A549 (cell line): ENCODE data around the gene PKNOX1.
"Not testable (repeated sequence)": the region's sequence is repeated elsewhere in the genome, so short reads cannot be mapped to it uniquely, and the experiment has no call there.

ENCODE experiments used
- BHLHE40 ChIP-seq: IDR thresholded peaks from 2 replicates; pipeline ENCODE4 v1.6.1; 2012; ENCODE audit warnings: low read depth, low read length, inconsistent platforms
- CBX8 ChIP-seq: fragments of 200-600 bp; sonication (generic); IDR thresholded peaks from 2 replicates; pipeline ENCODE4 v1.6.1; 2016
- CEBPB ChIP-seq, 2 experiments: fragments of >200 bp in 1 of 2; sonication (Bioruptor Twin) in 1 of 2; formaldehyde crosslinking in 1 of 2; IDR thresholded peaks; 2 replicates each; pipeline ENCODE4 v1.6.1; 2012 to 2016
- CTCF ChIP-seq: fragments of >200 bp; sonication (Bioruptor Twin); formaldehyde crosslinking; IDR thresholded peaks from 3 replicates; pipeline ENCODE4 v1.5.1; 2016
- EP300 ChIP-seq, 2 experiments: fragments of >200 bp; sonication (Bioruptor Twin); formaldehyde crosslinking; IDR thresholded peaks; 2 replicates in 1 of 2; 3 replicates in 1 of 2; pipeline ENCODE4 v1.6.1; 2016 to 2017
- MYC ChIP-seq: IDR thresholded peaks from 2 replicates; pipeline ENCODE4 v1.6.1; 2012; ENCODE audit warnings: mild to moderate bottlenecking, inconsistent platforms, low read length, improper control_type of control experiment, borderline replicate concordance
- POLR2A ChIP-seq: IDR thresholded peaks from 2 replicates; pipeline ENCODE4 v1.6.1; 2012; ENCODE audit warnings: mild to moderate bottlenecking, low read length
- REST ChIP-seq: fragments of 200-600 bp; sonication (generic); IDR thresholded peaks from 2 replicates; pipeline ENCODE4 v1.6.1; 2016; ENCODE audit warnings: antibody characterized with exemption, mild to moderate bottlenecking, moderate library complexity
- RFX5 ChIP-seq: fragments of 450-650 bp; IDR thresholded peaks from 2 replicates; pipeline ENCODE4 v1.7.1; 2014; ENCODE audit warnings: antibody characterized with exemption, mild to moderate bottlenecking, moderate library complexity
- ZC3H11A ChIP-seq: fragments of 450-650 bp; IDR thresholded peaks from 2 replicates; pipeline ENCODE4 v1.6.1; 2014; ENCODE audit warnings: antibody characterized with exemption, mild to moderate bottlenecking

DNA sequence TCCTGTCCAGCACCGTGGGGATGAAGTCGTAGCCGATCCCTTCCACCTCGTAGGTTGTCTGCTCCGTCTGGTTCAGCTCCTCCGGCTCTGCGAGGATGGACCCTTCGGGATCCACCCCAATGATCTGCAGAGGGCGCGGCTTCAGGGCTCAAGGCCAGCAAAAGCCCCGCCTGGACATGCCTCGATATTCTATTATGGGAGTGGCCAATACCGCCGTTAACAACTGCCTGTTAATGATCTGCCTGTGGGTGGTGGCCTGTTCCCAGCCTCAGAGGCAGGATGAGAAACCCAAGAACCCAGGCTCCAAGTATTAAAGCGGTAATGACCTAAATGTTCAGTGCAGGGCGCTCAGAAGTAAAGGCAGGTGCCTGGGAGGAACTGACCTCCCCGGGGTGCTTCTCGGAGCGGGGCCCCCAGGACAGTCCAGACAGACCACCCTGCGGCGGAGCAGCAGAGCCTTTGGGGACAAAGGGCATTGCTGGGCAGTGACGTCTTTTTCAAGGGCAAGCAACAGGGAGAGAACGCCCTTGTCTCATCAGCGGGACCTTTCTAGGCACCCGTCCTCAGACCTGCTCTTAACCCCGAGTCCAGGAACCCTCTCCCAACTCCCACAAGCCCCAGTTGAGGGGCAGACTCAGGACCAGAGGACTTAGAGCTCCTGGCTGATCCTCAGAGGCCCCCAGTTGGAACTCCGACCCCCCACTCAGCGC, 88.7 kb downstream of the PKNOX1 start:
- TF ChIP-seq CTCF; REST; MYC; ZC3H11A; CEBPB (IDR thresholded peaks at IDR 0.05); CBX8; BHLHE40; RFX5; EP300 (IDR thresholded peaks at IDR 0.05); POLR2A: not testable (repeated sequence)
